ENCODE data around the gene EEPD1.

- TF ChIP-seq CTCF (IDR thresholded peaks at IDR 0.05) (no peak), POLR2AphosphoS5 (IDR thresholded peaks at IDR 0.05; ENCODE audit: insufficient read depth in 1 of 2, low read depth in 1 of 2) (no peak)
Observed at GRCh38 chr7:36264913-36265516, 112.0 kb downstream of the EEPD1 start.
